Measurements from ENCODE around the gene MUC3A. TPM values are rescaled to one million over a fixed set of nuclear protein-coding genes. Genes with fewer than 3 reads are reported as not detected.
"Not testable (repeated sequence)": the region's sequence is repeated elsewhere in the genome, so short reads cannot be mapped to it uniquely, and the experiment has no call there.

Gene MUC3A
- total RNA-seq, 8 experiments from 2014 or later, result 0.11 to 2.2 (median 0.72) TPM; not detected in 1

DNA sequence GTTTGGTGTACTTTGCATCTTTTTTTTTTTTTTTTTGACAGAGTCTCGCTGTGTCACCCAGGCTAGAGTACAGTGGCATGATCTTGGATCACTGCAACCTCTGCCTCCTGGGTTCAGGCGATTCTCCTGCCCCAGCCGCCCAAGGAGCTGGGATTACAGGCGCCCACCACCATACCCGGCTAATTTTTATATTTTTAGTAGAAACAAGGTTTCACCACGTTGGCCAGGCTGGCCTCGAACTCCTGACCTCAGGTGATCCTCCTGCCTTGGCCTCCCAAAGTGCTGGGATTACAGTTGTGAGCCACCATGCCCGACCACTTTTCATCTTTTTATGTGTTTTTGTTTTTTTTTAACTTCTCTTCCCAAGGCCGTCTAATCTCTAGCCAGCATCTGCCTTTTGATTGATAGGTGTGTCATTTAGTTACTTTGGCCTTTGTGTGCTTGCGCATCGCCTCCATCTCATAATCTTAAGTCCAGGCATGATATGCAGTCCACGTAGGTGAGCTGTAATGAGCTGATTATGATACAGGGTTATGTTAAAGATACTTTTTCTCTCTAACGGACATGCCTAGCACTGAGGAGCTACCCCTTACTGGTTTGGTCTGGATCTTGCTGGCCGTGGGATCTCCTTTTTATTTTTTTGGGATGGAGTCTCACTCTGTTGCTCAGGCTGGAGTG is 35.0 kb downstream of the MUC3A start:
- H3K4me1 ChIP-seq (replicated peaks in 1 of 2); H3K27ac ChIP-seq; H3K4me3 ChIP-seq; in situ Hi-C loops (cut with MboI; ENCODE audit: low pct_unique_long_range_greater_than_20kb in 2 of 9, low sequenced_read_pairs in 9 of 9, unreplicated experiment in 9 of 9): not testable (repeated sequence)
- WGBS, 10 experiments, result 53 to 90% (median 77%) methylated on average over 1 to 9 of the region's 14 CpGs
- peak in 1 of 8 experiments; percentile 19 for ATAC-seq (replicated peaks in 6 of 8)

GRCh38 chr7:100985033-100985797 is 35.9 kb downstream of the MUC3A start:
- in situ Hi-C loops (cut with MboI; ENCODE audit: low pct_unique_long_range_greater_than_20kb in 2 of 9, low sequenced_read_pairs in 9 of 9, unreplicated experiment in 9 of 9); H3K27ac ChIP-seq; H3K4me3 ChIP-seq; H3K4me1 ChIP-seq (replicated peaks in 1 of 2): not testable (repeated sequence)
- ATAC-seq (replicated peaks in 6 of 8), result peak in 2 of 8 experiments; percentile 16 to 64
- WGBS, 10 experiments, result 20 to 100% (median 78%) methylated on average over 1 to 2 of the region's 4 CpGs; no CpG with 5 or more reads in 4 of the 10 experiments

DNA sequence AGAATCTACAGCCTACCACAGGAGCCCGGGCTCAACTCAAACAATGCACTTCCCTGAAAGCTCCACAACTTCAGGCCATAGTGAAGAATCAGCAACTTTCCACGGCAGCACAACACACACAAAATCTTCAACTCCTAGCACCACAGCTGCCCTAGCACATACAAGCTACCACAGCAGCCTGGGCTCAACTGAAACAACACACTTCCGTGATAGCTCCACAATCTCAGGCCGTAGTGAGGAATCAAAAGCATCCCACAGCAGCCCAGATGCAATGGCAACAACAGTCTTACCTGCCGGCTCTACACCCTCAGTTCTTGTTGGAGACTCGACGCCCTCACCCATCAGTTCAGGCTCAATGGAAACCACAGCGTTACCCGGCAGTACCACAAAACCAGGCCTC is 42.3 kb downstream of the MUC3A start:
- Histone ChIP-seq H3K4me3 (no peak overlapping the region), H3K27ac (no peak overlapping the region)

DNA sequence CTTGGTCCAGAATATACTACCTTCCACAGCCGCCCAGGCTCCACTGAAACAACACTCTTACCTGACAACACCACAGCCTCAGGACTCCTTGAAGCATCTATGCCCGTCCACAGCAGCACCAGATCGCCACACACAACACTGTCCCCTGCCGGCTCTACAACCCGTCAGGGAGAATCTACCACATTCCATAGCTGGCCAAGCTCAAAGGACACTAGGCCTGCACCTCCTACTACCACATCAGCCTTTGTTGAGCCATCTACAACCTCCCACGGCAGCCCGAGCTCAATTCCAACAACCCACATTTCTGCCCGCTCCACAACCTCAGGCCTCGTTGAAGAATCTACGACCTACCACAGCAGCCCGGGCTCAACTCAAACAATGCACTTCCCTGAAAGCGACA is 42.9 kb downstream of the MUC3A start:
- ATAC-seq (replicated peaks in 6 of 8); H3K4me3 ChIP-seq; H3K27ac ChIP-seq; H3K4me1 ChIP-seq (replicated peaks in 1 of 2); in situ Hi-C loops (cut with MboI; ENCODE audit: low pct_unique_long_range_greater_than_20kb in 2 of 9, low sequenced_read_pairs in 9 of 9, unreplicated experiment in 9 of 9): not testable (repeated sequence)
- WGBS, 10 experiments, result 50 to 100% (median 64%) methylated on average over 1 to 8 of the region's 12 CpGs; no CpG with 5 or more reads in 5 of the 10 experiments

More for the DNA sequence above, 42.3 kb downstream of the MUC3A start:
- no peaks in the 10 kb centered on the region for H3K4me1 ChIP-seq (replicated peaks in 1 of 2)
- 30 to 100% (median 73%) methylated on average over 1 to 9 of the region's 9 CpGs; no CpG with 5 or more reads in 3 of the 10 experiments for WGBS, 10 experiments
- in situ Hi-C loops (cut with MboI; ENCODE audit: low pct_unique_long_range_greater_than_20kb in 2 of 9, low sequenced_read_pairs in 9 of 9, unreplicated experiment in 9 of 9), result no loop called here
- no peak for ATAC-seq (replicated peaks in 6 of 8)

- H3K27ac ChIP-seq; in situ Hi-C loops (cut with MboI; ENCODE audit: low pct_unique_long_range_greater_than_20kb in 2 of 9, low sequenced_read_pairs in 9 of 9, unreplicated experiment in 9 of 9); H3K4me3 ChIP-seq; H3K4me1 ChIP-seq (replicated peaks in 1 of 2); ATAC-seq (replicated peaks in 6 of 8): not testable (repeated sequence)
- WGBS, 10 experiments, result no CpG with 5 or more reads among the region's 9 CpGs
Measured at GRCh38 chr7:100994671-100995070, 45.3 kb downstream of the MUC3A start.

DNA sequence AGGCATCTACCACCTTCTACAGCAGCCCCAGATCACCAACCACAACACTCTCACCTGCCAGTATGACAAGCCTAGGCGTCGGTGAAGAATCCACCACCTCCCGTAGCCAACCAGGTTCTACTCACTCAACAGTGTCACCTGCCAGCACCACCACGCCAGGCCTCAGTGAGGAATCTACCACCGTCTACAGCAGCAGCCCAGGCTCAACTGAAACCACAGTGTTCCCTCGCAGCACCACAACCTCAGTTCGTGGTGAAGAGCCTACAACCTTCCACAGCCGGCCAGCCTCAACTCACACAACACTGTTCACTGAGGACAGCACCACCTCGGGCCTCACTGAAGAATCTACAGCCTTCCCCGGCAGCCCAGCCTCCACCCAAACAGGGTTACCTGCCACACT is 49.2 kb downstream of the MUC3A start:
- in situ Hi-C loops (cut with MboI; ENCODE audit: low pct_unique_long_range_greater_than_20kb in 2 of 9, low sequenced_read_pairs in 9 of 9, unreplicated experiment in 9 of 9), result not testable (repeated sequence)

DNA sequence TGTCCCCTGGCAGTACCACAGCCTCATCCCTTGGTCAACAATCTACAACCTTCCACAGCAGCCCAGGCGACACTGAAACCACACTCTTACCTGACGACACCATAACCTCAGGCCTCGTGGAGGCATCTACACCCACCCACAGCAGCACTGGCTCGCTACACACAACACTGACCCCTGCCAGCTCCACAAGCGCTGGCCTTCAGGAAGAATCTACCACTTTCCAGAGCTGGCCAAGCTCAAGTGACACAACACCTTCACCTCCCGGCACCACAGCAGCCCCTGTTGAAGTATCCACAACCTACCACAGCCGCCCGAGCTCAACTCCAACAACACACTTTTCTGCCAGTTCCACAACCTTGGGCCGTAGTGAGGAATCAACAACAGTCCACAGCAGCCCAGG is 50.0 kb downstream of the MUC3A start:
- ATAC-seq (replicated peaks in 6 of 8); H3K4me3 ChIP-seq; H3K27ac ChIP-seq; H3K4me1 ChIP-seq (replicated peaks in 1 of 2); in situ Hi-C loops (cut with MboI; ENCODE audit: low pct_unique_long_range_greater_than_20kb in 2 of 9, low sequenced_read_pairs in 9 of 9, unreplicated experiment in 9 of 9): not testable (repeated sequence)
- WGBS, 10 experiments, result no CpG with 5 or more reads among the region's 9 CpGs

More for the DNA sequence above, 49.2 kb downstream of the MUC3A start:
- H3K4me1 ChIP-seq (replicated peaks in 1 of 2); H3K27ac ChIP-seq; ATAC-seq (replicated peaks in 6 of 8); H3K4me3 ChIP-seq: not testable (repeated sequence)
- WGBS, 10 experiments, result no CpG with 5 or more reads among the region's 10 CpGs

- ATAC-seq (replicated peaks in 6 of 8); H3K27ac ChIP-seq; H3K4me3 ChIP-seq; in situ Hi-C loops (cut with MboI; ENCODE audit: low pct_unique_long_range_greater_than_20kb in 2 of 9, low sequenced_read_pairs in 9 of 9, unreplicated experiment in 9 of 9); H3K4me1 ChIP-seq (replicated peaks in 1 of 2): not testable (repeated sequence)
- 66% methylated on average over 6 of the region's 10 CpGs; no CpG with 5 or more reads in 9 of the 10 experiments for WGBS, 10 experiments
Measured at GRCh38 chr7:101000025-101000424, 50.7 kb downstream of the MUC3A start.

- H3K4me1 ChIP-seq (replicated peaks in 1 of 2); in situ Hi-C loops (cut with MboI; ENCODE audit: low pct_unique_long_range_greater_than_20kb in 2 of 9, low sequenced_read_pairs in 9 of 9, unreplicated experiment in 9 of 9); H3K4me3 ChIP-seq; ATAC-seq (replicated peaks in 6 of 8); H3K27ac ChIP-seq: not testable (repeated sequence)
- no CpG with 5 or more reads among the region's 8 CpGs for WGBS, 10 experiments
Measured at GRCh38 chr7:101002333-101002732, 53.0 kb downstream of the MUC3A start.

DNA sequence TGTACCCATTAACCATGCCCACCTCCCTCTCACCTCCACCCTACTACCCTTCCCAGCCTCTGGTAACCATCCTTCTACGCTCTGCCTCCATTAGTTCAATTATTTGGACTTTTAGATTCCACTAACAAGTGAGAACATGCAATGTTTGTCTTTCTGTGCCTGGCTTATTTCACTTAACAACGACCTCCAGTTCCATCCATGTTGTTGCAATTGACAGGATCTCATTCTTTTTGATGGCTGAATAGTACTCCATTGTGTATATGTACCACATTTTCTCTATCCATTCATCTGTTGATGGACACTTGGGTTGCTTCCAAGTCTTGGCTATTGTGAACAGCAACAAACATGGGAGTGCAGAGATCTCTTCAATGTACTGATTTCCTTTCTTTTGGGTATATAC is 58.0 kb downstream of the MUC3A start:
- ATAC-seq (replicated peaks in 6 of 8); H3K27ac ChIP-seq; in situ Hi-C loops (cut with MboI; ENCODE audit: low pct_unique_long_range_greater_than_20kb in 2 of 9, low sequenced_read_pairs in 9 of 9, unreplicated experiment in 9 of 9); H3K4me3 ChIP-seq; H3K4me1 ChIP-seq (replicated peaks in 1 of 2): not testable (repeated sequence)
- 0 to 90% (median 57%) methylated on average over 1 to 2 of the region's 2 CpGs; no CpG with 5 or more reads in 1 of the 10 experiments for WGBS, 10 experiments

GRCh38 chr7:101009629-101010028 is 60.3 kb downstream of the MUC3A start:
- Histone ChIP-seq H3K4me3 (no peak overlapping the region), H3K27ac (no peak overlapping the region), H3K4me1 (replicated peaks in 1 of 2) (no peaks in the 10 kb centered on the region)
- 40 to 87% (median 76%) methylated on average over 1 to 5 of the region's 5 CpGs; no CpG with 5 or more reads in 1 of the 10 experiments for WGBS, 10 experiments
- in situ Hi-C loops (cut with MboI; ENCODE audit: low pct_unique_long_range_greater_than_20kb in 2 of 9, low sequenced_read_pairs in 9 of 9, unreplicated experiment in 9 of 9), result no loop called here
- no peak for ATAC-seq (replicated peaks in 6 of 8)

DNA sequence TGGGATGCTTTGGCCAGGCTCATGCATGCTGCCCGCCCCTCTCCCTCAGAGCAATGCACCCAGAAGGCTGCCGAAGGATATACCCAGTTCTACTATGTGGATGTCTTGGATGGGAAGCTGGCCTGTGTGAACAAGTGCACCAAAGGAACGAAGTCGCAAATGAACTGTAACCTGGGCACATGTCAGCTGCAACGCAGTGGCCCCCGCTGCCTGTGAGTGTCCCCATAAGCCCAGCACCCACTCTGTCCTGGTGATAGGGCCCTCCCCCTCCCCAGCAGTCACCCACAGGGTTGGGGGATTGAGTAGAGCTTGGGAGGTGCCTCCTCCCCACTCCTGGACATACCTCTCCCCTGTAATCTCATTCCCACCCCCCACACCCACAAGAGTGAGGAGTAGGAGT is 63.6 kb downstream of the MUC3A start:
- peaks cover 8 to 10% of the 10 kb centered on the region in 2 donors for H3K4me1 ChIP-seq (replicated peaks in 1 of 2)
- ATAC-seq (replicated peaks in 6 of 8), result no peak
- H3K4me3 ChIP-seq, result no peak overlapping the region
- in situ Hi-C loops (cut with MboI; ENCODE audit: low pct_unique_long_range_greater_than_20kb in 2 of 9, low sequenced_read_pairs in 9 of 9, unreplicated experiment in 9 of 9), result no loop called here
- WGBS, 10 experiments, result 72 to 100% (median 80%) methylated on average over 1 to 2 of the region's 6 CpGs; no CpG with 5 or more reads in 7 of the 10 experiments
- H3K27ac ChIP-seq, result no peak overlapping the region

DNA sequence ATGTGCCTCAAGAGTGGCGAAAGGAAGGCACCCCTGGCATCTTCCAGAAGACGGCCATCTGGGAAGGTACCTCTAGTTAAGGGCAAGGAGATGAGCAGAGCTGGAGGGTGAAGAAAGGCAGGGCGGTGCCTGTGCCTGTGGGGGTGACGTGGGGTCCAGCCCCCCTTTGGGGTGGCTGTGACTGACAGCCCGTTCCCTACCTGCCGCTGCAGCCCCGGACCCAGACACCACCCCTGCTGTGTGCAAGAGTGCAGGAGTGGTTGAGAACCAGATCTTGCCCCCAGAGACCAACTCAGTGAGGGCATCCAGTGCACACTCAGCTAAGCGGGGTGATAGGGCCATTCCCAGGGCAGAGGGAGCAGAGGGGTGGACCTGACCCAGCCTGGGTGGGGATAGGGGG is 66.3 kb downstream of the MUC3A start:
- WGBS, 10 experiments, result 80 to 100% methylated on average over 1 of the region's 8 CpGs; no CpG with 5 or more reads in 8 of the 10 experiments
- in situ Hi-C loops (cut with MboI; ENCODE audit: low pct_unique_long_range_greater_than_20kb in 2 of 9, low sequenced_read_pairs in 9 of 9, unreplicated experiment in 9 of 9), result no loop called here

More for the DNA sequence above, 66.3 kb downstream of the MUC3A start:
- Histone ChIP-seq H3K27ac (no peak overlapping the region), H3K4me3 (no peak overlapping the region), H3K4me1 (replicated peaks in 1 of 2) (peaks cover 8 to 13% of the 10 kb centered on the region in 2 donors)
- no peak for ATAC-seq (replicated peaks in 6 of 8)

All from motor neuron (in vitro differentiated cells).